OCI-LY3 (cell line): ENCODE data around the gene PFN4.
"Not testable (repeated sequence)": the region's sequence is repeated elsewhere in the genome, so short reads cannot be mapped to it uniquely, and the experiment has no call there.

Source experiments
- H2AFZ ChIP-seq: fragments of 200-600, 300-600 bp; shearing (Covaris generic); 2 replicates; pipeline ENCODE4 v1.6.0; 2014; ENCODE audit warnings: antibody characterized with exemption, low read depth, low read length
- H3K27ac ChIP-seq: fragments of 200-600, 300-600 bp; sonication (generic); 2 replicates; pipeline ENCODE4 v1.5.1; 2014; ENCODE audit warnings: mild to moderate bottlenecking, low read length, moderate library complexity, mixed read lengths
- H3K27me3 ChIP-seq: fragments of 200-600, 300-600 bp; sonication (generic); 2 replicates; pipeline ENCODE4 v1.6.1; 2014; ENCODE audit warnings: low read depth, low read length, mixed read lengths
- H3K36me3 ChIP-seq: fragments of 200-600, 300-600 bp; sonication (generic); replicated peaks from 2 replicates; pipeline ENCODE3; 2014; ENCODE audit warnings: low read depth, low read length, mixed read lengths
- H3K4me1 ChIP-seq: fragments of 300-600, 200-600 bp; sonication (generic); 2 replicates; pipeline ENCODE4 v1.6.1; 2014; ENCODE audit warnings: low read length, mixed read lengths
- H3K4me2 ChIP-seq: fragments of 200-600, 300-600 bp; sonication (generic); 2 replicates; pipeline ENCODE4 v1.6.1; 2014; ENCODE audit warnings: low read length, mixed read lengths
- H3K4me3 ChIP-seq: fragments of 300-600, 200-600 bp; sonication (generic); 2 replicates; pipeline ENCODE4 v1.5.1; 2014; ENCODE audit warnings: antibody characterized with exemption, mild to moderate bottlenecking, low read length, moderate library complexity
- H3K79me2 ChIP-seq: fragments of 300-600, 200-600 bp; shearing (Covaris generic); 2 replicates; pipeline ENCODE4 v1.6.1; 2014; ENCODE audit warnings: mild to moderate bottlenecking, low read length, mixed read lengths
- H3K9ac ChIP-seq: fragments of 300-600, 200-600 bp; shearing (Covaris generic); 2 replicates; pipeline ENCODE4 v1.6.0; 2014; ENCODE audit warnings: mild to moderate bottlenecking, low read length, moderate library complexity
- H3K9me3 ChIP-seq: fragments of 200-600, 300-600 bp; shearing (Covaris generic); 2 replicates; pipeline ENCODE4 v1.6.1; 2014; ENCODE audit warnings: low read length, mixed read lengths; ENCODE audit not compliant: insufficient read depth
- H4K20me1 ChIP-seq: fragments of 200-600, 300-600 bp; sonication (generic); 2 replicates; pipeline ENCODE4 v1.6.1; 2016; ENCODE audit warnings: low read length, mixed read lengths; ENCODE audit not compliant: insufficient read depth
- EZH2phosphoT487 ChIP-seq: fragments of 200-600 bp; shearing (Covaris generic); IDR thresholded peaks from 2 replicates; pipeline ENCODE4 v1.6.1; 2018; ENCODE audit warnings: antibody characterized with exemption, mixed run types, low read depth
- TF ChIP-seq, protein P1 (sequence below): fragments of 200-600, 300-600 bp; sonication (generic); IDR thresholded peaks from 2 replicates; pipeline ENCODE4 v1.5.1; 2014; ENCODE audit warnings: antibody characterized with exemption, low read length, low read depth

PFN4 gene

DNA sequence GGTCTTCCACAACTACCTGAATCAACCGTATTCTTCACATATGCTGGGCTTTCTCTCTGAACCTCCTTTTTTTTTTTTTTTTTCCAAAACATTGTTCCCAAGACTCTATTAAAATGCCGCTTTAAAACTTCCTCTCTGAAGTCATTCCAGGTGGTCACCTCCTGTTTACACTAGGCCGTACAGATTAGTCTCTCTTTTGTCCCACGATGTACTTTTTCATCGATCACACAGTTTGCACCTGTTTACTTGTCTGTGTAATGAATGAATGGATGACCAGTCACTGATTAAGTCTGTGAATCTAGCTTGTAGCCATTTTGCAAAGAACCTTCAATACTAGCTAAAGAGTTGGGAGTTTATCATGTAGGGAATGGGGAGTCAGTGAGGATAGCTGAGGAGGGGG is 35.0 kb upstream of the PFN4 start:
- no peak overlapping the region for H3K27ac ChIP-seq
- no peaks in the 10 kb centered on the region for H3K27me3 ChIP-seq
- no peak overlapping the region for H3K4me2 ChIP-seq
- H3K4me3 ChIP-seq = no peak overlapping the region
- no peak for TF ChIP-seq EZH2phosphoT487
- TF ChIP-seq, protein P1, sequence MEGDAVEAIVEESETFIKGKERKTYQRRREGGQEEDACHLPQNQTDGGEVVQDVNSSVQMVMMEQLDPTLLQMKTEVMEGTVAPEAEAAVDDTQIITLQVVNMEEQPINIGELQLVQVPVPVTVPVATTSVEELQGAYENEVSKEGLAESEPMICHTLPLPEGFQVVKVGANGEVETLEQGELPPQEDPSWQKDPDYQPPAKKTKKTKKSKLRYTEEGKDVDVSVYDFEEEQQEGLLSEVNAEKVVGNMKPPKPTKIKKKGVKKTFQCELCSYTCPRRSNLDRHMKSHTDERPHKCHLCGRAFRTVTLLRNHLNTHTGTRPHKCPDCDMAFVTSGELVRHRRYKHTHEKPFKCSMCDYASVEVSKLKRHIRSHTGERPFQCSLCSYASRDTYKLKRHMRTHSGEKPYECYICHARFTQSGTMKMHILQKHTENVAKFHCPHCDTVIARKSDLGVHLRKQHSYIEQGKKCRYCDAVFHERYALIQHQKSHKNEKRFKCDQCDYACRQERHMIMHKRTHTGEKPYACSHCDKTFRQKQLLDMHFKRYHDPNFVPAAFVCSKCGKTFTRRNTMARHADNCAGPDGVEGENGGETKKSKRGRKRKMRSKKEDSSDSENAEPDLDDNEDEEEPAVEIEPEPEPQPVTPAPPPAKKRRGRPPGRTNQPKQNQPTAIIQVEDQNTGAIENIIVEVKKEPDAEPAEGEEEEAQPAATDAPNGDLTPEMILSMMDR = no peak
- H2AFZ ChIP-seq = no peak overlapping the region
- H3K9ac ChIP-seq = no peak overlapping the region
- no peaks in the 10 kb centered on the region for H3K4me1 ChIP-seq
- H3K9me3 ChIP-seq = no peaks in the 10 kb centered on the region
- no peaks in the 10 kb centered on the region for H4K20me1 ChIP-seq
- H3K79me2 ChIP-seq = no peaks in the 10 kb centered on the region
- no peaks in the 10 kb centered on the region for H3K36me3 ChIP-seq

DNA sequence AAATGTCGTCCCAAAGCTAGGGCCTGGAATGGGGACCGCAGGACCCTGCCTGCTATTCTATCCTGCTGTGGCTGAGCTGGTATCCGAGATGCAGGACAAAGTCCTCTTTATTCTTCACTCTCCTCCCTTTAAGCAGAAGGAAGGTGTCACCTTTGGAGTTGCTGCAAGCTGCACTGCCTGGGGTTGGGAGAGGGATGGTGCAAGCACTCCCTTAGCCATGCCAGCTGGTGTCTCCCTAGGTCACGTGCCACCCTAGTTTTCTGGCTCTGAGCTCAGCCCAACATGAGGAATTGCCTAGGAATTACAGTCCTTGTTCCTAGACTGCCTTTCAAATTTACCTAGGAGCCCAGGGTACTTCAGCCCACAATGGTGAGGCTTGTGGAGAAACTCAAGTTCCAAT is 30.3 kb upstream of the PFN4 start:
- TF ChIP-seq, protein P1 = no peak
- no peak for TF ChIP-seq EZH2phosphoT487
- Histone ChIP-seq H3K4me1 (no peaks in the 10 kb centered on the region), H3K27ac (no peak overlapping the region), H3K27me3 (no peaks in the 10 kb centered on the region), H4K20me1 (no peaks in the 10 kb centered on the region), H3K4me3 (no peak overlapping the region), H3K4me2 (no peak overlapping the region), H3K36me3 (no peaks in the 10 kb centered on the region), H3K9ac (no peak overlapping the region), H3K79me2 (no peaks in the 10 kb centered on the region), H3K9me3 (no peaks in the 10 kb centered on the region), H2AFZ (no peak overlapping the region)

DNA sequence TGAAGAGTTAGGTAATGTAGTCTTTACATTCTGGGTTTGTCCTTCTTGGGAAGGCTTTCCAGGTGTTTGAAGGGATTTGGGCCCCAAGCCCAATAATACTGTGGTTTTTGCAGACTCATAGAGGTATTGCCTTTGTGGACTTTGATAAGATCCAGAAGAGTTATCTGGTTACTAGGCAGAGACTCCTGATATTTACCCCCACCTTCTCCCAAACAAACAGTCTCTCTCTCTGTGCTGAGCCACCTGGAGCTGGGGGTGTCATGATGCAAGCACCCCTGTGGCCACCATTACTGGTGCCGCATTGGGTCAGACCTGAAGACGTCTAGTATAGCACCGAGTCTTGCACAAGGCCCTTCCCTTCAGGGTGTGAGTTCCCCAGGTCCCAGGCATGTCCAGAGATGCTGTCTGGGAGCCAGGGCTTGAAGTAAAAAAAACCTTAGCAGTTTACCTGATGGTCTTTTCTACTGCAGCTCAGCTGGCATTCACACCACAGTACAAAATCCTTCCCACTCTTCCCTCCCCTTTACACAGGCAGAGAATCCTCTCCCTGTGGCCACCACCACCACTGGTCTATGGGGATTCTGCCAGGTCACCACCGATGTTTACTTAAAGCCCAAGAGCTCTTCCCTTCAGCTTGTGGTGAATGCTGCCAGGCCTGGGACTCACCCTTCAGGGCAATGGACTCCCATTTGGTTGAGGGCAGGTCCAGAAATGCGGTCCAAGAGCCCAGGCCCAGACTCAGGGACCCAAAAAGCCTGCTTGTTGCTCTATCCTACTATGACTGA is 29.5 kb upstream of the PFN4 start:
- Histone ChIP-seq H3K9me3 (peaks cover 4% of the 10 kb centered on the region; the same call in 1 of the 2 replicates), H3K9ac (no peak overlapping the region), H3K4me2 (no peak overlapping the region), H3K27ac (no peak overlapping the region), H2AFZ (no peak overlapping the region), H3K4me1 (no peaks in the 10 kb centered on the region), H3K4me3 (no peak overlapping the region), H4K20me1 (no peaks in the 10 kb centered on the region), H3K36me3 (peaks cover 5% of the 10 kb centered on the region), H3K79me2 (no peaks in the 10 kb centered on the region), H3K27me3 (no peaks in the 10 kb centered on the region)
- TF ChIP-seq, protein P1 = no peak
- TF ChIP-seq EZH2phosphoT487 = no peak

DNA sequence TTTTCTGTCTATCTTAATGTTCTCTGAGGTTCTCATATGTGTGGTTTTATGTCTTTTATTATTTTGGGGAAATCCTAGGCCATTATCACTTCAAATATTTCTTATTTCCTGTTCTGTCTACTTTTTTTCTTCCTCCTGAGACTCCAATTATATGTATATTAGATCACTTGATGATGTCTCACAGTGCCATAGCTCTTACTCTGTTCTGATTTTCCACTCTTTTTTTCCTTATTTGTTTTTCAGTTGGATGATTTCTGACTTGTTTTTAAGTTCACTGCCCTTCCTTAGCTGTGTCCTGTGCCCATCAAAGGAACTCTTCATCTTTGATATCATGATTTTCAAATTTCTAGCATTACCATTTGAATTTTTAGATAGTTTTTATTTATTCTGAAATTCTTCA is 24.2 kb upstream of the PFN4 start:
- TF ChIP-seq EZH2phosphoT487 = no peak
- TF ChIP-seq, protein P1 = no peak
- no peak overlapping the region for H3K4me3 ChIP-seq
- no peak overlapping the region for H3K4me2 ChIP-seq
- H3K9ac ChIP-seq = no peak overlapping the region
- H3K27ac ChIP-seq = no peak overlapping the region
- H3K79me2 ChIP-seq = no peaks in the 10 kb centered on the region
- peaks cover 11% of the 10 kb centered on the region; the same call in 1 of the 2 replicates for H3K9me3 ChIP-seq
- no peaks in the 10 kb centered on the region for H3K27me3 ChIP-seq
- H2AFZ ChIP-seq = no peak overlapping the region
- H3K4me1 ChIP-seq = no peaks in the 10 kb centered on the region
- H4K20me1 ChIP-seq = no peaks in the 10 kb centered on the region
- H3K36me3 ChIP-seq = peaks cover 8% of the 10 kb centered on the region

DNA sequence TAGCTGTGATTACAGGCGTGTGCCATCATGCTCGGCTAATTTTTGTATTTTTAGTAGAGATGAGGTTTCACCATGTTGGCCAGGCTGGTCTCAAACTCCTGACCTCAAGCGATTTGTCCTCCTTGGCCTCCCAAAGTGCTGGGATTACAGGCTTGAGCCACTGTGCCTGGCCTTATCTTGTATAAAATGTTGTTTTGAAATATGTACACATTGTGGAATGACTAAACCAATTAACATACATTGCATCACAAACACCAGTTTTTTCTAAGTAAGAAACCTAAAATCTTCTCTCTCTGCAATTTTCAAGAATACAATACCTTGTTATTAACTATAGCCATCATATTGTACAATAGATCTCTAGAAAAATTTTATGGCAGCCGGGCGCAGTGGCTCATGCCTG is 17.2 kb upstream of the PFN4 start:
- not testable (repeated sequence) for H3K36me3 ChIP-seq, H3K4me2 ChIP-seq, H3K9ac ChIP-seq, H3K27ac ChIP-seq, H3K9me3 ChIP-seq, H2AFZ ChIP-seq, H3K4me3 ChIP-seq, H4K20me1 ChIP-seq, H3K27me3 ChIP-seq, H3K4me1 ChIP-seq, H3K79me2 ChIP-seq
